Measurements from ENCODE around the gene DPP4.
"Not testable (repeated sequence)": the region's sequence is repeated elsewhere in the genome, so short reads cannot be mapped to it uniquely, and the experiment has no call there.

Gene DPP4

GRCh38 chr2:161962160-161962559 is 111.9 kb downstream of the DPP4 start:
- DNase-seq, result no peak

GRCh38 chr2:161961061-161961460 is 113.0 kb downstream of the DPP4 start:
- no peak for DNase-seq

- DNase-seq, result no peak
Observed at GRCh38 chr2:161956738-161957137, 117.3 kb downstream of the DPP4 start.

- no peak for DNase-seq
Observed at GRCh38 chr2:161955211-161955610, 118.8 kb downstream of the DPP4 start.

- no peak for DNase-seq
Observed at GRCh38 chr2:161954103-161954502, 119.9 kb downstream of the DPP4 start.

GRCh38 chr2:161953367-161953766 is 120.6 kb downstream of the DPP4 start:
- DNase-seq, result not testable (repeated sequence)

- no peak for DNase-seq
Observed at GRCh38 chr2:161952783-161953191, 121.2 kb downstream of the DPP4 start.

- no peak for DNase-seq
Observed at GRCh38 chr2:161947836-161948235, 126.2 kb downstream of the DPP4 start.

GRCh38 chr2:161947406-161947805 is 126.6 kb downstream of the DPP4 start:
- DNase-seq, result no peak

- peak in 3 of 51 donors; percentile 7 to 17 (median 12) for DNase-seq
Observed at GRCh38 chr2:161946489-161947107, 127.4 kb downstream of the DPP4 start.

GRCh38 chr2:161943011-161943410 is 131.0 kb downstream of the DPP4 start:
- DNase-seq, result no peak

All from hypothalamus (tissue), 51 donors.